GM10266 (cell line): ENCODE measurements around the gene IFNAR2.
"Not testable (repeated sequence)": the region's sequence is repeated elsewhere in the genome, so short reads cannot be mapped to it uniquely, and the experiment has no call there.

Experiments used
- DNase-seq: peaks from one replicate; pipeline ENCODE4 v3.0.0; 2012; ENCODE audit errors: extremely low spot score
- CTCF ChIP-seq: IDR thresholded peaks from 2 replicates; pipeline ENCODE4 v1.5.1; 2012; ENCODE audit warnings: mild to moderate bottlenecking, low read depth; ENCODE audit not compliant: control insufficient read depth, insufficient read depth; ENCODE audit errors: missing control alignments

Gene IFNAR2

GRCh38 chr21:33237486-33237885 lies 7.7 kb downstream of the IFNAR2 start:
- DNase-seq = no peak
- TF ChIP-seq CTCF = no peak

- DNase-seq = no peak
- TF ChIP-seq CTCF = no peak
Measured at GRCh38 chr21:33238146-33238545, 8.4 kb downstream of the IFNAR2 start.

- TF ChIP-seq CTCF = no peak
Measured at GRCh38 chr21:33238565-33239255, 9.0 kb downstream of the IFNAR2 start.

GRCh38 chr21:33239559-33240127 lies 9.9 kb downstream of the IFNAR2 start:
- not testable (repeated sequence) for DNase-seq

More at GRCh38 chr21:33238565-33239255, 9.0 kb downstream of the IFNAR2 start:
- peak; percentile 70 for DNase-seq

- no peak for TF ChIP-seq CTCF
- DNase-seq = no peak
Measured at GRCh38 chr21:33240404-33240803, 10.7 kb downstream of the IFNAR2 start.

GRCh38 chr21:33241846-33242245 lies 12.1 kb downstream of the IFNAR2 start:
- TF ChIP-seq CTCF = no peak
- DNase-seq = no peak

GRCh38 chr21:33242846-33243245 lies 13.1 kb downstream of the IFNAR2 start:
- DNase-seq = not testable (repeated sequence)

- no peak for DNase-seq
- TF ChIP-seq CTCF = no peak
Measured at GRCh38 chr21:33244082-33244778, 14.5 kb downstream of the IFNAR2 start.
